Activated effector memory CD4-positive, alpha-beta T cell treated with Interleukin-2 at 50 U/mL for 16 hours (primary cell): Measurements from ENCODE around the gene GRID2.
"Not testable (repeated sequence)": the region's sequence is repeated elsewhere in the genome, so short reads cannot be mapped to it uniquely, and the experiment has no call there.

Experiments used
- DNase-seq: peaks from one replicate; pipeline ENCODE4 v3.0.0-alpha.2; 2020

The GRID2 gene

DNA sequence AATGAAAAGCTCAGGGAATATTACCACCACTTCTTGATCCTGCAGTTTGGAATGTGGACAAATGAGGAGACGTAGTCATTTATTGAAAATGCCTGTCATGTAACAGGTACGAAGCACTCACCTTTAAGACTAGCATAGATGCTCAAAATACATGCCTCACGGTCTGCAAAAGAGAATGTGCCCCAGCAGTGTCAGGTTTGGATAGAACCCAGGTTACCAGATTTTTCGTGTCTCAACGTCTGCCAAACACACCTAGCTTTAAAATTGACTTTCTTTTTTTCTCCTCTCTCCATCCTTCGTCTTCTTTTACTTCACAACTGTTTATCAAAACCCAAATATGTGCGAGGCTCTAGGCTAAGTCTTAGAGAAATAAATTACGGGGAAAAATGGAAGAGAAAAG is 918.0 kb downstream of the GRID2 start:
- DNase-seq, result no peak

DNA sequence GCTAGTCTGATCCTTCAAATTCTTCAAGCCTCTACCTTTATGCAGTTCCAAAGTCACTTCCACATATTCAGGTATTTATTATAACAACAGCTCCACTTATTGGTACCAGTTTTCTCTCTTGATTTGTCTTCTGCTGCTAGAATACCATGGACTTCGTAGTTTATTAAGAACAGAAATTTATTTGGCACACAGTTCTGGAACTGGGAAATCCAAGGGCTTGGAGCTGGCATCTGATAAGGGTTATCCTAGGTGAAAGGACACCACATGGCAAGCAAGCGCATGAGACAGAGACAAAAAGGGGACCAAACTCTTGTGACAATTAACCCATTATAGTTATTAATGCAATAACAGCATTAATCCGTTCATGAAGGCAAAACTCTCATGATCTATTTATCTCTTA is 924.3 kb downstream of the GRID2 start:
- no peak for DNase-seq

DNA sequence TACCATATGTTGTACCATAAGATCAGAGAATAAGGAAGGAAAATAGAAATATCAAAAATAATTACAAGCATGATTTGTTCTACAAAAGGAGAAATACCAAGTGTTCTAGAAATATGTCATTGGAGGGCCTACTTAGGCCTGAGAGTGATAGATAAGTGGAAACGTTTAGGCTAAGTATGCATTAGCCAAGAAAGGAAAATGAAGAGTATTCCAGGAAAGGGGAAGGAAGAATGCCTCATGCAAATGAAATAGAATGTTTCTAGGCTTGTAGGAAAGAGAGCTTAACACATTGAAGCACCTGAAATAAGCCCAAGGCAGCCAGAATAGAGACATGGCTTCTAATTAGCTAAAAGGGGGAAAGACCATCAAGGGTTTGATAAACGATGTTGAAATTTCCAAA is 929.1 kb downstream of the GRID2 start:
- DNase-seq, result no peak

DNA sequence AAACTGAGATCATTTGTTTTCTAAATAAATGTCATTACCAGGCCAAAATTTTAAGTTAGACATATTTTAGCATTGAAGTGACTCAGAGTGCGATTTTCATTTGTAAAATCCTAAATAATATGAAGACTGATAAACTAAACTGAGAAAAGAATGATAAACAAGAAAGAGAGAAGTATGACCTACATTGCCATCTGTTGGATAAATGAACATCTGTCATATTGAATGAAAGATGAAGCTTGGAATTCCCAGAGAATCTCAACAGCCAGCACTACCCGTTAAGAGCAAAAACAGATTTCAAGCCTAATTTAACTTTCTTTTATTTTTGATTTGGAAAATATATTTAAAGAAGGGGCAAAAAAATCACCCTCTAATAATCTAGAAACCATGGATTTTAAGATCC is 933.8 kb downstream of the GRID2 start:
- DNase-seq, result no peak

DNA sequence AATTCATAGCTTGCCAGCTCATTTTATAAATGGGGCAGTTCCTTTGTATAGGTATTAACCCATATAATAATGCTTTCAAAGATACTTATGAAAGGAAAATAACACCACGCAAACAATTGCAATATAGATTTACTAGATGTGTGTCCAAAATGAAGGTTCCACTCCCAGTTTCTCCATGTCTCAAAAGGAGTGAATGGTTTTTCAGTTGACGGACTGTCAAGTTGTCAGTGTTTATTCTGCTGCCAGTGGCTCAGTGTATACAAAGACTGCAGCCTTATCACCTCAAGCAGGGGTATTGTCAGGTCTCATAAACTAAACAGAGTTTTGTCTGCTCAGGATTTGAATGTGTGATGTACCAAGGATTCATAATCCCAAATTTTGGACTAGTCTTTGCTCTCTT is 939.5 kb downstream of the GRID2 start:
- DNase-seq, result no peak

DNA sequence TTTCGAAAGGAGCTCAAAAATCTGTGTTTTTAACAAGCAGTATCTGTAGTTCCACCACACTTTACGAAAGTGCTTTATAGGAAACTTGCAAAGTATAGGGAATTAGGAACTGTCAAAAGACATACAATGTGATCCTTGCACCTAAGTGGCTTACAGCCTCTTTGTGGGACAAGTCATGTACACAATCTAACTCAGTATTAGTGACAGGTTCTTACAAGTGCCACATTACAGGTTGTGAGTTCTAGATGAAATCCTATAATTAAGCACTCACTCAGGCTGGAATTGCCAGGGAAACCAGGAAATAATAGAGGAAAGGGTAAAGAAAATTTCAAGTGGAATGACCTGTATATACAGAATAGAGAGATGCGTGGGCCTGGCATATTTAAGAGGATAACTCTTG is 957.4 kb downstream of the GRID2 start:
- DNase-seq, result no peak

DNA sequence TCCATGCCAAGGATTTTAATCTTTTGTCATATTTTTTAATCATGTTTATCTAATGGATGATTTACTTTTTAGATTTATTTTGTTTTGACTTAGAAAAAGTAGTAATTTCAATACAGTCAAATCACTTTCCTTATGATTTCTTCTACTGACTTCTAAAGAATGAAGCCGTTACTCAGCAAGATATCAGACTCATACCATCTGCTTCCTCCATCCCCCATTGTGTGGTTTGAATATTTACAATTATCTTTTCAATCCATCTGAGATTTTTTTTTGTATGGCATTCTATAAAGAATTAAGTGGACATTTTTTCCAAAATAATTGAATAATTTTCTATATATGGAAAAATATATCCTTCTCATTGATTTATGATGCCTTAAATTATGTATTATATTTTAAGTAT is 959.4 kb downstream of the GRID2 start:
- no peak for DNase-seq

DNA sequence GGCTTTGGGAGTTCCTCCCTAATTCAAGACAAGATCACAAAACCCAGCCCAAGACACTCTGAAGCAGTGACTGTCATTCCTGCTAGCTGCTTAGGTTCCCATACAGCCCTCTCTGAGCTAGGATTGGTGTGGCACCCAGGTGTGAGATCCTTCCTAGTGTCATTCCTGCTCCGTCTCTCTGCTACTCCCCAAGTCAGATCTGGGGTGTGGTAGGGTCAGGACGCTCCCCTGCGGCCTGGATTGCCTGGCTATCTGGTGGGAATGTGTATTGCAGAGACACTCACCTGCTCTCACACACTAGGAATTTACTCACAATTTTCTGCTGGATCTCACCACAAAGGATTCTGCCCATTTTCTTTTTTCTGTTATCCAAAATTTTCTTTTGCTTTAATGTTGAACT is 964.0 kb downstream of the GRID2 start:
- no peak for DNase-seq

DNA sequence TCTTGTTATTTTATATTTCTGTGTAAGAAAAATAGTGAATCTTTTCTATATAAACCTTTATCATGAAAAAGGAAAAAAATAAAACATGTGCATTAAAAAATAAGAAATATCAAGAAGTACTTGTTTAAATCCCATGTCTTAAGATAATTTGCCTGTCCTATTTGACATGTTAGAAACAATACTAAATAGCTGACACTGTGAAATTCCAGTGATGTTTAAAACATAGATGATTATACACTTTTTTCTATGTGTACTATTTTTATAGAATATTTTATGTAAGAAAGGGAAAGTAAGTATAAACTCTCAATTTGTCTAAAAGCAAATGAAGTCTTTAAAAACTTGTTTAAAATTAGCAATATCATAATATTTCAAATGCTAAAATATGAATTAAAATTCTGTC is 981.6 kb downstream of the GRID2 start:
- DNase-seq, result no peak

DNA sequence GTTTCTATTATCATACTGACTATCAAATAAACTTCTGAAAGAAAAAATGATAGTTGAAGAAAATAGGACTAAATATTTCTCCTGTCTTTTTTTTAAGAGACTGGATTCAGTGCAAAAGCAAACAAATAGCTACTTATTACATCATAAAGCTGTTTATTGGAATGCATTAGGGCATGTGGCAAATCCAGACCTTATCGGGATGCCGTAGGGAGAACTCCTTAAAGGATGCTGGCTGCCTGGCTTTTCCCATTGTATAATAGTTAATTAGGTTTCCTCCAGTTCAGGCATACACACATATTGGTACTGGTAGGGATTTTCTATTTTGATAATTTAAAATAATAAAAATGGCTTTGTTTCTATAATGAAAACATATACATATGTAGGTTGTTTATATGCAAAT is 985.5 kb downstream of the GRID2 start:
- no peak for DNase-seq

DNA sequence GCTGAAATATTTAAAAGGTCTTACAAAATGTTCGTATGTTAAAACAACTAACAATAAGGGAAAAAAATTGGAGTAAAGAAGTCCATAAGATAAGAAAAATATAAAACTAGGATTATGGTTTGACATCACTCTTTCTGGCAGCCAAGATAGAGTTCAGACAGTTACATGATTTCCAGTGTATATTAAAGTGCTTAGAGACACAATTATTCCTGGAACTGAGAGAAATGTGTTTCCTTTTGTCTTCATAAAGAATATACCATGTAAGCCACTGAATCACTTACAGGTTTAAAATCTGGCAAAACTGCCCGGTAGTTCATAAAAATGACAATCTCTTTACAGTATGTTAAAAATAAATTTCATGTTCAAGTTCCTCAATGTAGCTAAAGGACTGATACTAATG is 986.1 kb downstream of the GRID2 start:
- DNase-seq, result no peak

DNA sequence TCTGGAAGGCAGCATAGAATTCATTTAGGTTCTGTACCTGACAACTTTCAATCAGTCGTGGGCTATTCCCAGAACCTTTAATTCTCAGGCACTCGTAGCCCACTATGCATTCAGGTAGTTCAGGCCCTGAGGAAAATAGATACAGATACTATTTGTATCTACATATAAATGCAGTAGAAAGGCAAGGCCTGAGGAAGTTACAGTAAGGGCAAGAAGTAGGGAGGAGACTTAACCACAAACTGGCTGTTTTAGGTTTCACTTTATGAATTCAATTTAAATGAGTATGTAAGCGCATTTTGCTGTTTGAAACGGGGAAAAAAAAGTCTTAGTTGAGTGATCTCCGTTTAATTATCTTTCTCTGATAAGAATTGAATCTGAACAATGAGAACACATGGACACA is 995.4 kb downstream of the GRID2 start:
- no peak for DNase-seq

DNA sequence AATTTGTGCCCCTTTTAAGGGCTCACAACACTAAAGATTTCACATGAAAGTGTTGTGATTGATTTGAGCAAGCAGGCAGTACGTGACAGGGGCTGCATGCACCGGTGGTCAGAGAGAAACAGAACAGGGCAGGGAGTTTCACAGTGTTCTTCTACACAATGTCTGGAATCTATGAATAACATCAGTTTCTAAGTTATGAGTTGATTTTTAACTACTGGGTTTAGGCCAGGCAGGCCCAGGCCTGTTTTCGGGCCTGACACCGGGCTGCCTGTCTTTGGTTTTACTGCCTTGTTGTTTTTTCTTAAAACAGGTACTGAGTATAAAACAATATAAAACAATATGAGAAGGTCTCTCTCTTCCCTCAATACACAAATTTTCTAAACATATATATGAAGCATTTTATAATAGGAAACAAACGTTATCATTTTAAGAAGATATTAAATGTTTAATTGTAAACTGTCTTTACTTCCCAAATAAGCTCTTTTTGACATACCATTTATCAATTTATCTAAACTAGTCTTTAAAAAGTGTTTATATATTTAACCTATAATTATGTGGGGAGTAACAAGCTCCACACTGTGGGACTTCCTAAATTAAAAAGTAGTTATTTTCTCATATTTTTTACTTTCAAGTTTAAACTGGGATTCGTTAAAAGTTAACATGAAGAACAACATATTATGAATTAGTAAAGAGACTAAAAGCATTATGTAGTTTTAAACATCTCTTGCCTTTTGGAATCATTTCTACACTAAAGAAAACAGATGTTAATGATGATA is 997.2 kb downstream of the GRID2 start:
- not testable (repeated sequence) for DNase-seq

DNA sequence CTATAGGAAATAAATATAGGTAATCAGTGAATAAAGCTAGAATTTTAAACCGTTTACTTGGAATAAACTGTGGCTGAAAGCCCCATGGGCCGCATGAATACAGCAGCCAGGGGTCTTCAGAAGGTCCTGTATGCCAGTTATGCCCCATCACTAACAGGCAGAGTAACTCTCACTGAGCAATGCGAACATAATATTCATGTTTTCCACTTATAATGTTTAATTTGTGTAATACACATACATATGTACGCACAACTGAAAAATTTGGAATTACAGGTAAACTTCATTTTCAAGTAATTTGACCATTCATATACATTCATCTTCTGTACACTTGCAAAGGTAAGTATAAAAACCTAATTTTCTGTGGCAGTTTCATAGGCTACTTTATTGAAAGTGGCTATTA is 998.5 kb downstream of the GRID2 start:
- no peak for DNase-seq

DNA sequence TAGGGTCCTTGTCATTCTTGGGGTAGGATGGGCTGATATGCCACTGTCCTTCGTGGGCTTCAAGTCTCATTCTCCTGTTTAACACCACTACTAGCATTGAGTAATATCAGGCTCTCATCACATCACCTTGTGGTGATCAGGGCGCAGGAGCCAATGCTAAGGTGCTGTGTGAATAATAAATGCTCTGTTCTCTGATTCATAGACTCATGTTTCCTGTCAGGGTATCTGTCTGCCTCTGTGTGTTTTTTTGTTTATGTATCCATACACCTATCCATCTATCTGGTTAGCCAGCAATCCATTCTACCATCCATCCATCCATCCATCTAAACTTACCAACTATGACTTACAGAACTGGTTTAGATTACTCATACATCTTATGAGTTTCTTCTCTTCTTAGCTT is 999.7 kb downstream of the GRID2 start:
- DNase-seq, result no peak

DNA sequence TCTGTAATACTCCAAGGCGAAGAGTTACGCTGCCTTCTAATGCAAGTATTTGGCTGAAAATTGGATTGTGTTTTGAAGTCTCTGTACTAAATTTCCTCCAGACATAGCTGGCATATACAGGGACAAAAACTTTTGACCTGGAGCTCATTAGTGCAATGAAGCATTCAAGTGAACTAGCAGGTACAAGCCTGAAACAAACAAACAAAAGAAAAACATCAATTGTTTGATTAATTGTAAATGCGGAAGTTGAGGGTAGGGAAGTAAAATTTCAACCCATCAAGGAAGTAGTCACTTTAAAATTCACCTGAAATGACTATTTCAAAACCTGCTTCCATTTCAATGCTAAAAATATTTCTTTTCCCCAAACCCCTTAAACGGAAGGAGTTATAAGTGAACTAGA is 1008.5 kb downstream of the GRID2 start:
- no peak for DNase-seq

DNA sequence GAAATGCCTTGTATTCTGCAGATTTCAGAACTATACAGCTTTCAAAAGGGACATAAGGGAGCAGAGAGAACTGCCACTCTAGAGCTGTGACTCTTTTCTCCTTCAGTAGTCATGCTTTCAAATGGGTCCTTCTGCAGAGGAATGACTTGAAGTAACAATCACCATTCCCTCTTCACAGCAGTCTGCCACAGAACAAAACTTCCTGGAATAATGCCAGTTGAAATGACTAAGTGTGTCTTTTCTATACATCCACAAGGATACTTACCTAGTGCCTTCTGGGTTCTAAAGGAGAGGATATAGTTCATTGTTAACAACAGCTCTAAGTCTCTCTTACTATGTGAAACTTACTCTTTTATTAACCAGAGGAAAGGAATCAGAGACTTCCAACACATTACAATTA is 1009.4 kb downstream of the GRID2 start:
- no peak for DNase-seq

DNA sequence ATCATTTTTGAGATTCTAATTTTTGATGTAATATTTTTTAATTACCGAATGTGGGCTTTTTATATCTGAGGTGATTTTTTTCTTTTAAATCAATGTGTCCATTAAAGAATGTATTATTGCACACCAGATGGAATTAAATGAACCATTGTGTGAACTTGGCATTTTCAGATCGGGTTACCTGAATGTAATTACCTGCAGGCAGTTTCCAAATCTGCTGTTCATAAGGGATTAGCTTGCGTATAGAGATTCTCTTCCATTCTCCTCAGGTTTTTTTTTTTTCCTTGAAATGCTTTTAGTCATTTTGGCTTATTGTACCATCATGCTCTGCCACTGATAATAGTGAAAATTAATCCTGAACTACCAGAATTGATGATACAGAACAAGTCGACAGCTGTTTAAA is 1013.3 kb downstream of the GRID2 start:
- DNase-seq, result no peak

DNA sequence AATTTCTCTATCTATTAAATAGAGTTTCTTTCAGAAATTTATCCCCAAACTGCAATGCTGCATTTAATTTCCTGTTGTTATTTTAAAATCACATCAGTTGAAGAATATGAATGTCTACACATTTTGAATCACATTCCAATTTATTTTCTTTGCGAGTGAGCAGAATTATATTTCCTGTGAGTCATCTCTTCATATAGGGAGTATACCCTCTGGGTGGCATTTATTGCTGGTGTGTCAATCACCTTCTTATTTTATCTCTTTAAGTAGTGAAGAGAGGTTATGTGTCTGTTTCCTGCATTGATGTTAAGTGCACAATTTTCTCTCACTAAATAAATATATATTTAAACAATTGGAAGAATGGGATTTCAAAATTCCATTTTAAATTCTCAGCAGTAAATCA is 1013.8 kb downstream of the GRID2 start:
- DNase-seq, result no peak

DNA sequence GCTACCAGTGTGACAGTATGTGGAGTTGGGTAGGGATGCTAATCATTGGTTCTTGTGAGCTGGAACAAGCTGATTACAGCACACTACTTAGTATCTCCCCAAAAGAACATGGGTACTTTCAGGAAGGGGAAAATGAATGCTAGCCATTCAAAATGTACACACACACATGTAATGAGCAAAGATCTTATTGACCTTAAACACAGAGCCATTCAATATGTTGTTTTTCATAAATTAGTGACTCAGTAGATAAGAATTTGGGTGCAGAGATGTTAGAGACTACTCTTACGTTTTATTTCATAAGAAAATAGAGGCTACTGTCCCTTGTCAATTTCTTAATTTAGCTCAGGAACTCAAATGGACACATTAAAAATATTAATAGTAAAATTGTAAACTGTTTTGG is 1015.3 kb downstream of the GRID2 start:
- no peak for DNase-seq

DNA sequence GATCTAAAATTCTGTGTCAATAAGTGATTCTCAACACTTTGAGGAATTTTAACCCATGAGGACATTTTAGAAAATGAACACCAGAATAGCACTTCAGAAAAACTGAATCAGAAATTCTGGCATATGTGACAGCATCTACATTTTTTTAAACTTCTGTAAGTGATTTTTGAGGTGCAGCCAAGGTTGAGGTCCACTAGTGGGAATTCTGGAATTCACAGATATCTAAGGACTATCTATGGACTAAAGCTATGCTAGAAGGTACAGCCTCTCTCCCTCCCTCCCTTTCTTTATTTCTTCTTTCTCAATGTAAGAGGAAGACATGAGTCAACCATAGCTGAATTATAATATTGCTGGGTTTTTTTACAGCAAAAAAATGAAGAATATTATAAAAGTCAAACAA is 1016.6 kb downstream of the GRID2 start:
- no peak for DNase-seq

DNA sequence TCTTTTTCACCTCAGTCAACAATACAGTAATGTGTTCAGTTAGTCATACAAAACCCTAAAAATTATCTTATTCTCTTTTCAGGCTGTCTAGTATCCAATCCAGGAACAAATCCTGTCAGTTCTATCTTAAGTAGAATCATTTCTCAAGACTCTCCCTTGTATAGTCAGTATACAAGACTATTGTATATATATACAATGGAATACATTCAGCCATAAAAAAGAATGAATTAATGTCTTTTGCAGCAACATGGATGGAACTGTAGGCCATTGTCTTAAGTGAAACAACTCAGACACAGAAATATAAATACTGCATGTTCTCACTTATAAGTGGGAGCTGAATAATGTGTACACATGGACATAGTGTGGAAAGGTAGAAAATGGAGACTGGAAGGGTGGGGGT is 1023.6 kb downstream of the GRID2 start:
- no peak for DNase-seq

DNA sequence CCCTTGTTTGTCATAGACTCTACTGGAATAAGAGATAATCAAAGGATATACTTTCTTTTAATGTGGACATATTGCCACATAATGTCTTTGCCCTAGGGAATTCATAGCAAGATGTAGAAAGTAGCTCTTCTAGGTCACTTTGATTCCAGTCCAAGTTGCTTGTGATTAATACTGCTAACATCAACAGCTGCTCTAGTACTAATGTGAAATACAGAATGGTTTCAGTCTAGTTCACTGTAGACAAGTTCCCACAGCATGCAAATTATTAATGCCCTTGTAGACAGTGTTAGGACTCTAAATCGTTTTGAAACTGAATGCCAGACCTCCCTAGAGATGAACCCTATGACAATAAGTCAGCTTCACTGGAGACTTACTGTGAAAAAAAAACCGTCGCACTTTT is 1030.2 kb downstream of the GRID2 start:
- DNase-seq, result no peak

DNA sequence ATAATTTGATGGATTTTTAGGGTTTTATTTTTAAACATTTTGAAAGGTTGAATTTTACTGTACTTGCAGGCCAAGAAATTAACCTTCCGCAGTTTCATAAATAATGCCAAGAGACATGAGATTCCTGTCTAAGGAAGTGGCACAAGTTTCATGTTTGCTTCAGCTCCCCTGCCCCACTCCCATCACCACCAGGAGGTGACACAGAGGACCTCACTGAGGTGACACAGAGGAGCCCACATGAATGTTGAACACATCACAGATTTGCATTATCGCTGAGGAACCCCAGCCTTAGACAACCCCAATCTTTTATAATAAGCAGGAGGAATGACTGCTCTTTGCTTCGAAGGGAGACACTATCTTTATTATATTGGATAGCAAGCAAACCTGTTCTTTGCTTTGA is 1033.4 kb downstream of the GRID2 start:
- DNase-seq, result no peak

DNA sequence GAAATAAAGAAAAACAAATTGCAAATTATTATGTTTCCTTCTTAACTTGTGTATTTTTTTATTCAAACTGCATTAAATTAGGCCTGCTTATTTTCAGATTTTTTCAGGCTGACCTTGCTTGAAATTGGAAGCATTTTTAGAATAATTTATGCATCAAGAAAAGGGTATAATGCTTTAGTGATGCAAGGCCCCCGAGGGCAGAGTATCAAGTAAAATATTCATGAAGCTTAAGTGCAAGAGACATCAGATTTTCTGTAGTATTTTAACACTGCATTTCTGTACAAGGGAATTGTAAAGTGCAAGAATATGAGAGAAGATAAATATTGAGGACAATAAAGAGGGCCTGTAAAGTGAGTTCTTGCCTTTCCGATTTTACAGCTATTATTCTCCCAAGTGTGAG is 1039.0 kb downstream of the GRID2 start:
- DNase-seq, result no peak

DNA sequence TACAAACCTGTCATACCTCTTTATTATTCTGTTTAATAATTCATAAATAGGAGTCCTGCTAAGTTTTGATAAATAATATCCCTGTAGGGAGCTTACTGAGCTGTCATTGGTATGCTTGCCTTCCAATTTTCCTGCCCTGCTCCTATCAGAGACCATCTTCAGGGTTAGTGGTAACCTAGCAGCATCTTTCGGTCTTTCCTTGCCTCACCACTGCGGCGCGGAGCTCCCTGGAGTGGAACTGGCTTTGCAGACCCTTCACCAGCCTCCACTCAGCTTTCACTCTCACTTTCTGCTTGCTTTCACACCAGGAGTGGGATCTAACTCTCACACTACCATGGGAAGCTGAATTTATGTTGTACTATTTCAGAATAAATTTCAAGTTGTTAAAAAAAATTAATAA is 1043.1 kb downstream of the GRID2 start:
- DNase-seq, result no peak
